Body of pancreas (tissue), 4 donors: ENCODE measurements around the gene RBMS3. TPM values are rescaled to one million over a fixed set of nuclear protein-coding genes. Genes with fewer than 3 reads are reported as not detected.
A peak's percentile ranks its signal among the peaks of the same experiment; 100 is the strongest.

Experiments
- ATAC-seq: fragments of 150-250 bp; one replicate; pipeline ENCODE4 v1.9.1; 2016
- DNase-seq, 4 donors: peaks; one replicate each; pipeline ENCODE4 v3.0.0-alpha.2; 2019
- H3K27ac ChIP-seq, 4 donors: fragments of 200-600 bp; sonication (generic); 1 replicate in 3 of 4; 2 replicates in 1 of 4; pipeline versions ENCODE4 v1.5.1 to v1.6.1; 2016 to 2019; ENCODE audit warnings: mild to moderate bottlenecking in 1 of 4, mixed read lengths in 1 of 4, moderate library complexity in 1 of 4
- H3K27me3 ChIP-seq, 2 donors: fragments of 200-600 bp; sonication (generic); one replicate each; pipeline ENCODE4 v1.6.0; 2016; ENCODE audit warnings: mild to moderate bottlenecking in 1 of 2
- H3K36me3 ChIP-seq, 2 donors: fragments of 200-600 bp; sonication (generic); replicated peaks in 1 of 2; 2 replicates each; pipeline ENCODE4 v1.5.1; 2016; ENCODE audit warnings: low read depth in 2 of 2; ENCODE audit not compliant: insufficient read depth in 1 of 2
- H3K4me1 ChIP-seq: fragments of 200-600 bp; sonication (generic); one replicate; pipeline ENCODE4 v1.6.0; 2016
- H3K4me3 ChIP-seq, 2 donors: fragments of 200-600 bp; sonication (generic); 1 replicate in 1 of 2; 2 replicates in 1 of 2; pipeline ENCODE4 v1.5.1; 2016 to 2019
- H3K9me3 ChIP-seq, 3 donors: fragments of 200-600 bp; sonication (generic); 1 replicate in 2 of 3; 2 replicates in 1 of 3; pipeline ENCODE4 v1.5.1; 2016
- CTCF ChIP-seq, 7 experiments: fragments of 450-650 bp in 4 of 7; fragments of 200-600 bp in 3 of 7; sonication (generic) in 3 of 7; IDR thresholded peaks; one replicate each; pipeline ENCODE4 v1.5.1; 2016 to 2019; ENCODE audit warnings: antibody characterized with exemption in 7 of 7
- POLR2A ChIP-seq, 3 donors: fragments of 450-650 bp; IDR thresholded peaks; one replicate each; pipeline ENCODE4 v1.6.1; 2016; ENCODE audit warnings: antibody characterized with exemption in 3 of 3, mild to moderate bottlenecking in 2 of 3
- WGBS, 2 donors: methylation state at CpG; one replicate each; pipeline ENCODE4 v1.1.5; 2017; 5-methylcytosine and 5-hydroxymethylcytosine counted together
- intact Hi-C: fragments of 100-400 bp; cut with DNase I; formaldehyde crosslinking; loops from one replicate; pipeline ENCODE4 v1.15.1; 2023
- total RNA-seq, 2 donors: library from RNA; depleted of rRNA; stranded (reverse); fragments of >200 nt; gene quantifications; one replicate each; pipeline ENCODE4 v1.1.0, GENCODE V29; 2016

The RBMS3 gene
- total RNA-seq, 2 donors from 2014 or later: 17.4 to 29.7 TPM

- Histone ChIP-seq H3K4me3 (no peak overlapping the region), H3K27me3 (no peaks in the 10 kb centered on the region), H3K36me3 (no peaks in the 10 kb centered on the region), H3K4me1 (no peaks in the 10 kb centered on the region), H3K27ac (no peak overlapping the region), H3K9me3 (peaks cover 0 to 4% (median 0%) of the 10 kb centered on the region in 3 donors)
- WGBS, 2 donors: 54 to 59% methylated on average over 3 of the region's 3 CpGs
- no peak for ATAC-seq
- DNase-seq: no peak
- TF ChIP-seq CTCF (IDR thresholded peaks at IDR 0.05) (no peak), POLR2A (IDR thresholded peaks at IDR 0.05) (no peak)
- intact Hi-C loops: no loop called here
These were observed 425.3 kb downstream of the RBMS3 start for GRCh38 chr3:29705906-29706844.

DNA sequence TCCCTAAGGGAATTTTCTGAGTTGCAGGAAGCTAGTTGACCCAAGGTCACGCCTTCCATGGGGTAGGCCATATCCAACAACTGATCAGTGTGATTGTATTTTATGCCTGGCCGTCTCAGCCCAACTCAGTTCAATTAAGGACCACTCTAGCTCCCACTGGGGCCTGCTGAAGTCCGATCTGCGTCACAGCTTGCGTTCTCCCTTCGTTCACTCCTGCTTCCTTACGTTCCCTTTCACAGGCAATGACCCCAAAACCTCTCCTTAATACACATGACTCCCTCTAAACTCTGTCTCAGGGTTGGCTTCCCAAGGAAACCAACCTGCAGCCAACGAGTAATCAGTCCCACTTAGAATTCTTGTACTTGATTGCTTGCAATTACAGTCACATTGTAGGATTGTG, 428.0 kb downstream of the RBMS3 start:
- Histone ChIP-seq H3K4me3 (no peak overlapping the region), H3K36me3 (no peaks in the 10 kb centered on the region), H3K4me1 (no peaks in the 10 kb centered on the region), H3K9me3 (no peaks in the 10 kb centered on the region), H3K27me3 (no peaks in the 10 kb centered on the region), H3K27ac (no peak overlapping the region)
- TF ChIP-seq CTCF (IDR thresholded peaks at IDR 0.05) (no peak), POLR2A (IDR thresholded peaks at IDR 0.05) (no peak)
- WGBS, 2 donors: 83 to 84% methylated on average over 8 of the region's 8 CpGs
- no peak for ATAC-seq
- DNase-seq: no peak
- intact Hi-C loops: no loop called here

GRCh38 chr3:29711255-29711771, 430.4 kb downstream of the RBMS3 start:
- H3K27me3 ChIP-seq: no peaks in the 10 kb centered on the region
- DNase-seq (peak in 1 of 4 donors; percentile 14), ATAC-seq (peak; percentile 58)
- H3K9me3 ChIP-seq: no peaks in the 10 kb centered on the region
- no peak for TF ChIP-seq POLR2A (IDR thresholded peaks at IDR 0.05)
- TF ChIP-seq CTCF (IDR thresholded peaks at IDR 0.05): no peak
- H3K36me3 ChIP-seq: no peaks in the 10 kb centered on the region
- H3K27ac ChIP-seq: no peak overlapping the region
- no peak overlapping the region for H3K4me3 ChIP-seq
- WGBS, 2 donors: 52 to 64% methylated on average over 3 of the region's 3 CpGs
- intact Hi-C loops: no loop called here
- no peaks in the 10 kb centered on the region for H3K4me1 ChIP-seq

- 52 to 63% methylated on average over 2 of the region's 2 CpGs for WGBS, 2 donors
These were observed 435.3 kb downstream of the RBMS3 start for GRCh38 chr3:29716213-29716612.

More at GRCh38 chr3:29716213-29716612, 435.3 kb downstream of the RBMS3 start:
- DNase-seq (no peak), ATAC-seq (no peak)
- intact Hi-C loops: no loop called here
- no peaks in the 10 kb centered on the region for H3K36me3 ChIP-seq
- H3K4me3 ChIP-seq: no peak overlapping the region
- TF ChIP-seq POLR2A (IDR thresholded peaks at IDR 0.05) (no peak), CTCF (IDR thresholded peaks at IDR 0.05) (no peak)
- no peaks in the 10 kb centered on the region for H3K4me1 ChIP-seq
- no peaks in the 10 kb centered on the region for H3K9me3 ChIP-seq
- H3K27ac ChIP-seq: no peak overlapping the region
- no peaks in the 10 kb centered on the region for H3K27me3 ChIP-seq
